Mucosa of rectum (tissue), 2 donors: Measurements from ENCODE around the gene GP1BB.
"Not testable (repeated sequence)": the region's sequence is repeated elsewhere in the genome, so short reads cannot be mapped to it uniquely, and the experiment has no call there.

Source experiments
- H3K27ac ChIP-seq, 2 donors: one replicate each; pipeline ENCODE4 v1.7.0; 2013; ENCODE audit warnings: inconsistent platforms in 2 of 2, low read depth in 2 of 2, low read length in 2 of 2
- H3K27me3 ChIP-seq, 2 donors: one replicate each; pipeline ENCODE4 v1.7.0; 2013; ENCODE audit warnings: low read length in 2 of 2; ENCODE audit not compliant: control insufficient read depth in 2 of 2, insufficient read depth in 2 of 2
- H3K36me3 ChIP-seq, 2 donors: one replicate each; pipeline ENCODE4 v1.7.0; 2013; ENCODE audit warnings: low read length in 2 of 2; ENCODE audit not compliant: control insufficient read depth in 2 of 2, insufficient read depth in 2 of 2
- H3K4me1 ChIP-seq, 2 donors: one replicate each; pipeline ENCODE4 v1.7.0; 2013; ENCODE audit warnings: low read length in 2 of 2, mild to moderate bottlenecking in 1 of 2; ENCODE audit not compliant: control insufficient read depth in 2 of 2, insufficient read depth in 2 of 2
- H3K4me3 ChIP-seq, 2 donors: one replicate each; pipeline ENCODE4 v1.7.0; 2013; ENCODE audit warnings: low read length in 2 of 2
- H3K9ac ChIP-seq, 2 donors: one replicate each; pipeline ENCODE4 v1.7.0; 2013; ENCODE audit warnings: low read length in 2 of 2, low read depth in 1 of 2, mild to moderate bottlenecking in 1 of 2
- H3K9me3 ChIP-seq, 2 donors: one replicate each; pipeline ENCODE4 v1.7.0; 2013; ENCODE audit warnings: low read length in 2 of 2; ENCODE audit not compliant: control insufficient read depth in 2 of 2
- donor health status: healthy.
- donor health status: Normal muscosa, but diverticular disease.

GP1BB gene

GRCh38 chr22:19720150-19720827 is 3.0 kb upstream of the GP1BB start:
- peaks cover 39 to 65% of the 10 kb centered on the region in 2 donors for H3K27me3 ChIP-seq

GRCh38 chr22:19720999-19721329 is 2.4 kb upstream of the GP1BB start:
- no peak overlapping the region for H3K27ac ChIP-seq
- H3K9me3 ChIP-seq, result no peaks in the 10 kb centered on the region
- no peaks in the 10 kb centered on the region for H3K36me3 ChIP-seq
- H3K27me3 ChIP-seq, result peaks cover 39 to 63% of the 10 kb centered on the region in 2 donors
- H3K4me1 ChIP-seq, result peaks cover 8 to 17% of the 10 kb centered on the region in 2 donors
- H3K4me3 ChIP-seq, result no peak overlapping the region
- no peak overlapping the region for H3K9ac ChIP-seq

More at GRCh38 chr22:19720150-19720827, 3.0 kb upstream of the GP1BB start:
- H3K27ac ChIP-seq, result no peak overlapping the region
- no peak overlapping the region for H3K9ac ChIP-seq
- H3K9me3 ChIP-seq, result no peaks in the 10 kb centered on the region
- peaks cover 8 to 17% of the 10 kb centered on the region in 2 donors for H3K4me1 ChIP-seq
- H3K36me3 ChIP-seq, result no peaks in the 10 kb centered on the region
- no peak overlapping the region for H3K4me3 ChIP-seq

- H3K9me3 ChIP-seq, result no peaks in the 10 kb centered on the region
- no peak overlapping the region for H3K9ac ChIP-seq
- H3K4me1 ChIP-seq, result peaks cover 8 to 17% of the 10 kb centered on the region in 2 donors
- H3K27ac ChIP-seq, result no peak overlapping the region
- H3K36me3 ChIP-seq, result no peaks in the 10 kb centered on the region
- H3K27me3 ChIP-seq, result peaks cover 39 to 57% of the 10 kb centered on the region in 2 donors
- H3K4me3 ChIP-seq, result no peak overlapping the region
Observed at GRCh38 chr22:19721330-19722177, 1.8 kb upstream of the GP1BB start.

- Histone ChIP-seq H3K36me3 (no peaks in the 10 kb centered on the region), H3K27ac (no peak overlapping the region), H3K4me1 (peaks cover 8 to 17% of the 10 kb centered on the region in 2 donors), H3K9me3 (no peaks in the 10 kb centered on the region), H3K27me3 (peaks cover 39 to 56% of the 10 kb centered on the region in 2 donors), H3K4me3 (no peak overlapping the region), H3K9ac (no peak overlapping the region)
Observed at GRCh38 chr22:19722178-19722981, 959 bp upstream of the GP1BB start.

- peaks cover 39 to 53% of the 10 kb centered on the region in 2 donors for H3K27me3 ChIP-seq
- no peaks in the 10 kb centered on the region for H3K36me3 ChIP-seq
- no peaks in the 10 kb centered on the region for H3K9me3 ChIP-seq
- H3K9ac ChIP-seq, result no peak overlapping the region
- H3K4me3 ChIP-seq, result no peak overlapping the region
- H3K4me1 ChIP-seq, result peaks cover 4 to 13% of the 10 kb centered on the region in 2 donors
- H3K27ac ChIP-seq, result no peak overlapping the region
Observed at GRCh38 chr22:19722982-19723231, 432 bp upstream of the GP1BB start.

- H3K9ac ChIP-seq, result no peak overlapping the region
- H3K4me3 ChIP-seq, result no peak overlapping the region
- peaks cover 2 to 9% of the 10 kb centered on the region in 2 donors for H3K4me1 ChIP-seq
- H3K27ac ChIP-seq, result no peak overlapping the region
- no peaks in the 10 kb centered on the region for H3K9me3 ChIP-seq
- H3K36me3 ChIP-seq, result no peaks in the 10 kb centered on the region
- peaks cover 39 to 47% of the 10 kb centered on the region in 2 donors for H3K27me3 ChIP-seq
Observed at GRCh38 chr22:19723983-19724827, 866 bp downstream of the GP1BB start.

GRCh38 chr22:19724927-19725661 is 1.8 kb downstream of the GP1BB start:
- H3K4me3 ChIP-seq, result no peak overlapping the region
- H3K27ac ChIP-seq, result no peak overlapping the region
- no peak overlapping the region for H3K9ac ChIP-seq
- no peaks in the 10 kb centered on the region for H3K9me3 ChIP-seq
- H3K36me3 ChIP-seq, result no peaks in the 10 kb centered on the region
- H3K27me3 ChIP-seq, result peaks cover 33 to 38% of the 10 kb centered on the region in 2 donors
- peaks cover 2 to 9% of the 10 kb centered on the region in 2 donors for H3K4me1 ChIP-seq

- H3K9ac ChIP-seq, H3K36me3 ChIP-seq, H3K4me3 ChIP-seq, H3K9me3 ChIP-seq, H3K27ac ChIP-seq: not testable (repeated sequence)
- Histone ChIP-seq H3K4me1 (peaks cover 11 to 15% of the 10 kb centered on the region in 2 donors), H3K27me3 (peaks cover 25 to 31% of the 10 kb centered on the region in 2 donors)
Observed at GRCh38 chr22:19726064-19726788, 2.9 kb downstream of the GP1BB start.
